Keratinocyte (primary cell): ENCODE data around the gene EPYC. TPM values are rescaled to one million over a fixed set of nuclear protein-coding genes. Genes with fewer than 3 reads are reported as not detected.

Source experiments
- DNase-seq: peaks from one replicate; pipeline ENCODE4 v3.0.0-alpha.2; 2011; ENCODE audit warnings: low read depth, missing footprints, low spot score
- FAIRE-seq: peaks from 2 replicates; lab custom pipeline; 2011; peaks lifted over from hg19 to GRCh38; lab: Jason Lieb, UNC
- H2AFZ ChIP-seq: 2 replicates; pipeline ENCODE4 v1.6.0; 2012; ENCODE audit warnings: low read length, control low read depth, inconsistent platforms; ENCODE audit not compliant: control insufficient read depth
- H3K27ac ChIP-seq: 2 replicates; pipeline ENCODE4 v1.5.1; 2011; ENCODE audit warnings: low read length; ENCODE audit not compliant: control insufficient read depth, insufficient read depth
- H3K27me3 ChIP-seq: 3 replicates; pipeline ENCODE4 v1.6.0; 2011; ENCODE audit warnings: low read length; ENCODE audit not compliant: control insufficient read depth, insufficient read depth; ENCODE audit errors: extremely low read depth
- H3K36me3 ChIP-seq, 2 experiments: 2 replicates in 1 of 2; 3 replicates in 1 of 2; pipeline ENCODE4 v1.5.1; 2011; ENCODE audit warnings: low read length in 2 of 2, mild to moderate bottlenecking in 1 of 2; ENCODE audit not compliant: control insufficient read depth in 2 of 2, insufficient read depth in 2 of 2; ENCODE audit errors: extremely low read depth in 1 of 2
- H3K4me1 ChIP-seq: 3 replicates; pipeline ENCODE4 v1.5.1; 2011; ENCODE audit warnings: low read length; ENCODE audit not compliant: control insufficient read depth, insufficient read depth; ENCODE audit errors: extremely low read depth
- H3K4me2 ChIP-seq: 3 replicates; pipeline ENCODE4 v1.6.0; 2011; ENCODE audit warnings: low read depth, low read length; ENCODE audit not compliant: control insufficient read depth, insufficient read depth; ENCODE audit errors: extremely low read depth
- H3K4me3 ChIP-seq, 3 experiments: fragments of 200-600 bp in 1 of 3; sonication (generic) in 1 of 3; 2 replicates in 2 of 3; 3 replicates in 1 of 3; pipeline ENCODE4 v1.5.1; 2011 to 2016; ENCODE audit warnings: low read length in 3 of 3, mild to moderate bottlenecking in 3 of 3, control low read depth in 2 of 3, inconsistent platforms in 1 of 3, low read depth in 1 of 3, mixed read lengths in 1 of 3, mixed run types in 1 of 3, moderate library complexity in 1 of 3; ENCODE audit not compliant: control insufficient read depth in 2 of 3, insufficient read depth in 2 of 3; ENCODE audit errors: extremely low read depth in 1 of 3
- H3K79me2 ChIP-seq: 2 replicates; pipeline ENCODE4 v1.6.0; 2012; ENCODE audit warnings: low read length; ENCODE audit not compliant: control insufficient read depth, insufficient read depth
- H3K9ac ChIP-seq: 3 replicates; pipeline ENCODE4 v1.6.0; 2011; ENCODE audit warnings: low read length; ENCODE audit not compliant: control insufficient read depth, insufficient read depth; ENCODE audit errors: extremely low read depth
- H3K9me1 ChIP-seq: 3 replicates; pipeline ENCODE4 v1.6.0; 2011; ENCODE audit warnings: low read length; ENCODE audit not compliant: control insufficient read depth, insufficient read depth; ENCODE audit errors: extremely low read depth
- H3K9me3 ChIP-seq: 2 replicates; pipeline ENCODE4 v1.5.1; 2012; ENCODE audit warnings: low read depth, low read length; ENCODE audit not compliant: control insufficient read depth
- H4K20me1 ChIP-seq: 3 replicates; pipeline ENCODE4 v1.6.0; 2011; ENCODE audit warnings: low read length; ENCODE audit not compliant: control insufficient read depth, insufficient read depth; ENCODE audit errors: extremely low read depth
- EZH2 ChIP-seq: IDR thresholded peaks from one replicate; pipeline ENCODE4 v1.6.1; 2012; ENCODE audit warnings: inconsistent platforms, mild to moderate bottlenecking, low read length, moderate library complexity
- dilution Hi-C: fragments of 300-500 bp; cut with MboI; formaldehyde crosslinking; loops from one replicate; pipeline ENCODE4 v1.7.0; 2020; ENCODE audit warnings: low sequenced_read_pairs; ENCODE audit not compliant: extremely low pct_ligation_motif_present
- polyA plus RNA-seq, 5 experiments: library from polyadenylated mRNA; depleted of rRNA in 3 of 5; stranded (reverse) in 3 of 5; stranded (forward) in 1 of 5; unstranded in 1 of 5; fragments of >200 nt; gene quantifications; 1 replicate in 1 of 5; 2 replicates in 3 of 5; 3 replicates in 1 of 5; pipeline versions ENCODE4 v1.2.1 to v1.2.3, GENCODE V29; 2011 to 2012; ENCODE audit warnings: missing spikeins in 2 of 5, low read depth in 1 of 5, low replicate concordance in 1 of 5
- TF ChIP-seq, protein P1 (sequence below), 3 experiments: IDR thresholded peaks in 1 of 3; conservative IDR thresholded peaks in 1 of 3; optimal IDR thresholded peaks in 1 of 3; 2 replicates in 2 of 3; 3 replicates in 1 of 3; pipeline versions ENCODE3 to v1.5.1; 2011; ENCODE audit warnings: low read length in 3 of 3, mild to moderate bottlenecking in 3 of 3, moderate library complexity in 2 of 3, control low read depth in 1 of 3, inconsistent platforms in 1 of 3; ENCODE audit not compliant: insufficient read depth in 2 of 3; ENCODE audit errors: extremely low read depth in 1 of 3

EPYC gene
- polyA plus RNA-seq, 1 donor (not counting 4 experiments of a cell fraction or from before 2014, with no cell fraction given), result not detected

DNA sequence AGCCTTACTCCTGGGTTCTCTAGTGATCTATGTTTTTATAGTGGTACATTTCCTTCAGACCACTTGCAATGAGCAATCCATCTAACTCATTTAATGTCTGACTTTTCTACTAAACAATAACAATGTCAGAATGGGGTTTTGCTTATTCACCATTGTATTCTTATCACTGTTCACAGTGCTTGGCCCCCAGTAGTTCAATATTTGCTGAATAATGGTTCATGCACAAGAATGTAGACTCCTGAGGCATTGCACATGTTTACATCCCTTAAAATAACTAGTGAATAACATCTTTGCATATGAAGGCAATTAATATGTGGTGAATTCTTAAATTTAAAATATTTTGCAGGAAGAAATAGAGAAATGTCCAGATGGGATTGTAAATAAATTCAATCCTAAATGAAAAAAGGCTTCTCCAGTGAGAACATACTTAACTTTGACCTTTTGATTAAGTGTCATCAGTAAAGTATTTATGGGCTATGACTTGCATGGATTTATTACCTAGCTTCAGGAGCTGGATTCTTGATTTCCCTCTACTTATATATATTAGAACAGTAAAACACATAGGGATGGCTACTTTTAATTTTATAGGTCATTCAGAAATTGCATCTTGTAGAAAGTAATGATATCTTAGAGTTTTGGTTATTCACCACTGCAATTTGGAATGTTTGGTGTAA is 53.2 kb downstream of the EPYC start:
- TF ChIP-seq, protein P1, sequence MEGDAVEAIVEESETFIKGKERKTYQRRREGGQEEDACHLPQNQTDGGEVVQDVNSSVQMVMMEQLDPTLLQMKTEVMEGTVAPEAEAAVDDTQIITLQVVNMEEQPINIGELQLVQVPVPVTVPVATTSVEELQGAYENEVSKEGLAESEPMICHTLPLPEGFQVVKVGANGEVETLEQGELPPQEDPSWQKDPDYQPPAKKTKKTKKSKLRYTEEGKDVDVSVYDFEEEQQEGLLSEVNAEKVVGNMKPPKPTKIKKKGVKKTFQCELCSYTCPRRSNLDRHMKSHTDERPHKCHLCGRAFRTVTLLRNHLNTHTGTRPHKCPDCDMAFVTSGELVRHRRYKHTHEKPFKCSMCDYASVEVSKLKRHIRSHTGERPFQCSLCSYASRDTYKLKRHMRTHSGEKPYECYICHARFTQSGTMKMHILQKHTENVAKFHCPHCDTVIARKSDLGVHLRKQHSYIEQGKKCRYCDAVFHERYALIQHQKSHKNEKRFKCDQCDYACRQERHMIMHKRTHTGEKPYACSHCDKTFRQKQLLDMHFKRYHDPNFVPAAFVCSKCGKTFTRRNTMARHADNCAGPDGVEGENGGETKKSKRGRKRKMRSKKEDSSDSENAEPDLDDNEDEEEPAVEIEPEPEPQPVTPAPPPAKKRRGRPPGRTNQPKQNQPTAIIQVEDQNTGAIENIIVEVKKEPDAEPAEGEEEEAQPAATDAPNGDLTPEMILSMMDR (optimal IDR thresholded peaks at IDR 0.05 in 1 of 3, IDR thresholded peaks at IDR 0.05 in 1 of 3, conservative IDR thresholded peaks at IDR 0.05 in 1 of 3; ENCODE audit: extremely low read depth in 1 of 3, insufficient read depth in 2 of 3, low read length in 3 of 3), result no peak
- TF ChIP-seq EZH2, result no peak
- Histone ChIP-seq H3K9me1 (no peaks in the 10 kb centered on the region), H4K20me1 (no peaks in the 10 kb centered on the region), H3K4me1 (no peaks in the 10 kb centered on the region), H2AFZ (no peak overlapping the region), H3K4me2 (no peak overlapping the region), H3K27me3 (no peaks in the 10 kb centered on the region), H3K27ac (no peak overlapping the region), H3K9ac (no peak overlapping the region), H3K36me3 (no peaks in the 10 kb centered on the region), H3K9me3 (no peaks in the 10 kb centered on the region), H3K4me3 (no peak overlapping the region), H3K79me2 (no peaks in the 10 kb centered on the region)
- no peak for FAIRE-seq
- dilution Hi-C loops, result no loop called here
- no peak for DNase-seq

DNA sequence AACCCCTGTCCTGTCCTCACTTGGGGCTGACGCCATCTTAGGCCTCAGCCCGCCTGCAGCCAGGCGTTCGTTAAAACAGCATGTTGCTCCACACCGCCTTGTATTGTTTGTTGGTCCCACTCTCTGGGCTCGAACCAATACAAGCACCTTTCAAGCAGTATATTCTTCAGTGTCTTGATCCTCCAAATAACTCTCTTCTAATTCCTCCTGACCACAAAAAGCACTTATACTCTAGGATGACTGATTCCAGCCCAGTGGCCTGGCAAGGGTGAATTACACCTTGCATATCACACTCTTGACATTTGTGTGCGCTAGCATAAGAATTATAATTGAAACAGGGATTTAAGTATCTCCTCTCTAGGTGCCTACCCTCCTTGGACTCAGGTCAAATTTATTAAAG is 56.9 kb downstream of the EPYC start:
- no peak for TF ChIP-seq EZH2
- TF ChIP-seq, protein P1 (optimal IDR thresholded peaks at IDR 0.05 in 1 of 3, IDR thresholded peaks at IDR 0.05 in 1 of 3, conservative IDR thresholded peaks at IDR 0.05 in 1 of 3; ENCODE audit: extremely low read depth in 1 of 3, insufficient read depth in 2 of 3, low read length in 3 of 3), result no peak
- no peaks in the 10 kb centered on the region for H3K4me1 ChIP-seq

More for the DNA sequence above, 56.9 kb downstream of the EPYC start:
- Histone ChIP-seq H2AFZ (no peak overlapping the region), H3K9ac (no peak overlapping the region), H3K27me3 (no peaks in the 10 kb centered on the region), H4K20me1 (no peaks in the 10 kb centered on the region), H3K4me2 (no peak overlapping the region), H3K27ac (no peak overlapping the region), H3K79me2 (no peaks in the 10 kb centered on the region), H3K4me3 (no peak overlapping the region), H3K9me3 (no peaks in the 10 kb centered on the region), H3K36me3 (no peaks in the 10 kb centered on the region), H3K9me1 (no peaks in the 10 kb centered on the region)
- dilution Hi-C loops, result no loop called here
- FAIRE-seq, result no peak
- no peak for DNase-seq
